Stimulated activated CD4-positive, alpha-beta T cell treated with anti-CD3 and anti-CD28 coated beads, TNF-alpha, amount 100 ng/mL, for 4 hours (primary cell): ENCODE data around the gene PDE7B.
"Not testable (repeated sequence)": the region's sequence is repeated elsewhere in the genome, so short reads cannot be mapped to it uniquely, and the experiment has no call there.

Experiments
- DNase-seq, 3 experiments: peaks; one replicate each; pipeline ENCODE4 v3.0.0-alpha.2; 2020; ENCODE audit warnings: low read depth in 3 of 3

Gene PDE7B

GRCh38 chr6:136108361-136108945 is 257.0 kb downstream of the PDE7B start:
- DNase-seq = no peak

GRCh38 chr6:136111831-136112230 is 260.3 kb downstream of the PDE7B start:
- no peak for DNase-seq

GRCh38 chr6:136112262-136112661 is 260.8 kb downstream of the PDE7B start:
- no peak for DNase-seq

- DNase-seq = no peak
These were observed 262.3 kb downstream of the PDE7B start for GRCh38 chr6:136113736-136114173.

- DNase-seq = no peak
These were observed 263.2 kb downstream of the PDE7B start for GRCh38 chr6:136114661-136115060.

- no peak for DNase-seq
These were observed 264.4 kb downstream of the PDE7B start for GRCh38 chr6:136115941-136116340.

- no peak for DNase-seq
These were observed 265.6 kb downstream of the PDE7B start for GRCh38 chr6:136117081-136117480.

- no peak for DNase-seq
These were observed 267.3 kb downstream of the PDE7B start for GRCh38 chr6:136118787-136119186.

GRCh38 chr6:136123468-136123867 is 272.0 kb downstream of the PDE7B start:
- no peak for DNase-seq

GRCh38 chr6:136125585-136125984 is 274.1 kb downstream of the PDE7B start:
- DNase-seq = no peak

GRCh38 chr6:136127873-136128272 is 276.4 kb downstream of the PDE7B start:
- DNase-seq = no peak

- no peak for DNase-seq
These were observed 277.9 kb downstream of the PDE7B start for GRCh38 chr6:136129365-136129764.

GRCh38 chr6:136134268-136134667 is 282.8 kb downstream of the PDE7B start:
- DNase-seq = no peak

GRCh38 chr6:136134751-136135150 is 283.2 kb downstream of the PDE7B start:
- no peak for DNase-seq

GRCh38 chr6:136136274-136136673 is 284.8 kb downstream of the PDE7B start:
- no peak for DNase-seq

GRCh38 chr6:136137008-136137692 is 285.6 kb downstream of the PDE7B start:
- no peak for DNase-seq

GRCh38 chr6:136137739-136138402 is 286.4 kb downstream of the PDE7B start:
- DNase-seq = no peak

- DNase-seq = not testable (repeated sequence)
These were observed 287.6 kb downstream of the PDE7B start for GRCh38 chr6:136139111-136139510.

- no peak for DNase-seq
These were observed 292.9 kb downstream of the PDE7B start for GRCh38 chr6:136144251-136145023.

- no peak for DNase-seq
These were observed 294.6 kb downstream of the PDE7B start for GRCh38 chr6:136146130-136146529.

- DNase-seq = no peak
These were observed 295.8 kb downstream of the PDE7B start for GRCh38 chr6:136147342-136147741.

- no peak for DNase-seq
These were observed 296.6 kb downstream of the PDE7B start for GRCh38 chr6:136148051-136148450.
